Stomach (tissue), 4 donors: ENCODE results near the gene KY.

ENCODE experiments used
- CTCF ChIP-seq, 7 experiments: fragments of 450-650 bp in 4 of 7; fragments of 200-600 bp in 3 of 7; sonication (generic) in 3 of 7; IDR thresholded peaks; one replicate each; pipeline ENCODE4 v1.5.1; 2016 to 2019; ENCODE audit warnings: antibody characterized with exemption in 7 of 7, control low read depth in 2 of 7, mild to moderate bottlenecking in 1 of 7
- POLR2A ChIP-seq, 4 donors: fragments of 450-650 bp; IDR thresholded peaks; one replicate each; pipeline ENCODE4 v1.6.1; 2016; ENCODE audit warnings: antibody characterized with exemption in 4 of 4, control low read depth in 2 of 4, mild to moderate bottlenecking in 1 of 4, moderate library complexity in 1 of 4
- POLR2AphosphoS5 ChIP-seq, 3 donors: sonication (generic); formaldehyde crosslinking; IDR thresholded peaks; one replicate each; pipeline ENCODE4 v1.6.1; 2016; ENCODE audit warnings: antibody characterized with exemption in 3 of 3

GRCh38 chr3:134613006-134613520 lies 37.8 kb downstream of the KY start:
- no peak for TF ChIP-seq CTCF (IDR thresholded peaks at IDR 0.05)
- TF ChIP-seq POLR2AphosphoS5 (IDR thresholded peaks at IDR 0.05), result no peak
- TF ChIP-seq POLR2A (IDR thresholded peaks at IDR 0.05), result no peak
